PC-3 (cell line): Measurements from ENCODE around the gene CNTNAP2. TPM values are rescaled to one million over a fixed set of nuclear protein-coding genes. Genes with fewer than 3 reads are reported as not detected.

Source experiments
- ATAC-seq: fragments of 200-7000 bp; cut with Tn5 transposase; 2 replicates; pipeline ENCODE4 v1.9.1; 2020; ENCODE audit warnings: mild to moderate bottlenecking, moderate library complexity
- BruUV-seq: library from RNA; stranded (reverse); fragments of 400-500 nt; replicated peaks from 2 replicates; lab custom pipeline; 2021; lab: Mats Ljungman, UMichigan
- CTCF ChIA-PET: fragments of 300-600 bp; sonication (Branson Sonifier 250); formaldehyde crosslinking; loops from one replicate; lab custom pipeline; 2022; ENCODE audit warnings: antibody characterized with exemption; lab: Charles Lee
- POLR2A ChIA-PET: fragments of 300-600 bp; sonication (Branson Sonifier 250); formaldehyde crosslinking; loops from one replicate; lab custom pipeline; 2022; ENCODE audit warnings: antibody characterized with exemption; ENCODE audit not compliant: unreplicated experiment; lab: Charles Lee
- DNase-seq: peaks from one replicate; pipeline ENCODE4 v3.0.0-alpha.2; 2015
- H2AFZ ChIP-seq: fragments of 300-600 bp; sonication (generic); 2 replicates; pipeline ENCODE4 v1.6.0; 2016; ENCODE audit warnings: antibody characterized with exemption, low read length
- H3F3A ChIP-seq: fragments of 300-600 bp; sonication (generic); one replicate; pipeline ENCODE4 v1.6.0; 2017; ENCODE audit warnings: antibody characterized with exemption, low read length, control low read depth, mild to moderate bottlenecking; ENCODE audit not compliant: unreplicated experiment
- H3K27ac ChIP-seq: fragments of 300-600 bp; sonication (generic); 2 replicates; pipeline ENCODE4 v1.5.1; 2016; ENCODE audit warnings: mild to moderate bottlenecking, low read length
- H3K27me3 ChIP-seq: fragments of 300-600 bp; sonication (generic); 2 replicates; pipeline ENCODE4 v1.6.1; 2016; ENCODE audit warnings: low read length, mixed read lengths
- H3K36me3 ChIP-seq: fragments of 300-600 bp; sonication (generic); 2 replicates; pipeline ENCODE4 v1.6.1; 2016; ENCODE audit warnings: low read depth, mixed run types, low read length, mixed read lengths
- H3K4me1 ChIP-seq: fragments of 300-600 bp; sonication (generic); 2 replicates; pipeline ENCODE4 v1.5.1; 2016; ENCODE audit warnings: low read length; ENCODE audit not compliant: insufficient read depth
- H3K4me2 ChIP-seq: fragments of 300-600 bp; sonication (generic); 2 replicates; pipeline ENCODE4 v1.6.0; 2016; ENCODE audit warnings: low read length
- H3K4me3 ChIP-seq: fragments of 300-600 bp; sonication (generic); 2 replicates; pipeline ENCODE4 v1.5.1; 2016; ENCODE audit warnings: mild to moderate bottlenecking, low read length, mixed read lengths
- H3K79me2 ChIP-seq: fragments of 300-600 bp; sonication (generic); 2 replicates; pipeline ENCODE4 v1.6.1; 2017; ENCODE audit warnings: low read length, mixed read lengths
- H3K9ac ChIP-seq: fragments of 300-600 bp; sonication (generic); 2 replicates; pipeline ENCODE4 v1.6.0; 2016; ENCODE audit warnings: mild to moderate bottlenecking, low read length
- H3K9me2 ChIP-seq: fragments of 300-600 bp; sonication (generic); replicated peaks from 2 replicates; pipeline ENCODE4 v1.6.1; 2016; ENCODE audit warnings: mixed run types, low read length, mixed read lengths
- H3K9me3 ChIP-seq: fragments of 300-600 bp; sonication (generic); 2 replicates; pipeline ENCODE4 v1.6.1; 2016; ENCODE audit warnings: low read length, mixed read lengths
- H4K20me1 ChIP-seq: fragments of 300-600 bp; sonication (generic); 2 replicates; pipeline ENCODE4 v1.6.1; 2016; ENCODE audit warnings: low read length, mixed read lengths
- EZH2 ChIP-seq: fragments of 300-600 bp; sonication (generic); IDR thresholded peaks from one replicate; pipeline ENCODE4 v1.6.1; 2017; ENCODE audit warnings: antibody characterized with exemption, mild to moderate bottlenecking, low read length; ENCODE audit not compliant: unreplicated experiment
- EZH2phosphoT487 ChIP-seq: fragments of 300-600 bp; sonication (generic); IDR thresholded peaks from 2 replicates; pipeline ENCODE4 v1.6.1; 2018; ENCODE audit warnings: mild to moderate bottlenecking, antibody characterized with exemption, low read length, borderline replicate concordance
- intact Hi-C: fragments of 100-400 bp; cut with micrococcal nuclease; formaldehyde crosslinking; loops from 2 replicates; pipeline ENCODE4 v1.9.0; 2023
- total RNA-seq: library from RNA; depleted of rRNA; stranded (reverse); fragments of >200 nt; gene quantifications from 2 replicates; pipeline ENCODE4 v1.2.3, GENCODE V29; 2014
- TF ChIP-seq, protein P1 (sequence below): fragments of 300-600 bp; sonication (generic); conservative IDR thresholded peaks from 2 replicates; pipeline ENCODE4 v1.5.1; 2017; ENCODE audit warnings: antibody characterized with exemption, low read depth, mild to moderate bottlenecking, low read length

Gene CNTNAP2
- total RNA-seq, 1 experiment from 2014 or later: 1.5 TPM

GRCh38 chr7:146755585-146755984 lies 639.0 kb downstream of the CNTNAP2 start:
- no peak overlapping the region for H2AFZ ChIP-seq
- no peak for DNase-seq
- no peak overlapping the region for H3K4me3 ChIP-seq
- H3K9ac ChIP-seq: no peak overlapping the region
- no peaks in the 10 kb centered on the region for H3K9me2 ChIP-seq
- H3K27me3 ChIP-seq: no peaks in the 10 kb centered on the region
- CTCF ChIA-PET: no interaction called here
- no peaks in the 10 kb centered on the region for H3K79me2 ChIP-seq
- H3F3A ChIP-seq: no peaks in the 10 kb centered on the region
- no peaks in the 10 kb centered on the region for H3K4me1 ChIP-seq
- H3K36me3 ChIP-seq: no peaks in the 10 kb centered on the region
- no peak for ATAC-seq
- H3K9me3 ChIP-seq: 0 out of 2 replicates have a peak, but pooled peaks cover 5% of the 10 kb centered on the region
- TF ChIP-seq, protein P1, sequence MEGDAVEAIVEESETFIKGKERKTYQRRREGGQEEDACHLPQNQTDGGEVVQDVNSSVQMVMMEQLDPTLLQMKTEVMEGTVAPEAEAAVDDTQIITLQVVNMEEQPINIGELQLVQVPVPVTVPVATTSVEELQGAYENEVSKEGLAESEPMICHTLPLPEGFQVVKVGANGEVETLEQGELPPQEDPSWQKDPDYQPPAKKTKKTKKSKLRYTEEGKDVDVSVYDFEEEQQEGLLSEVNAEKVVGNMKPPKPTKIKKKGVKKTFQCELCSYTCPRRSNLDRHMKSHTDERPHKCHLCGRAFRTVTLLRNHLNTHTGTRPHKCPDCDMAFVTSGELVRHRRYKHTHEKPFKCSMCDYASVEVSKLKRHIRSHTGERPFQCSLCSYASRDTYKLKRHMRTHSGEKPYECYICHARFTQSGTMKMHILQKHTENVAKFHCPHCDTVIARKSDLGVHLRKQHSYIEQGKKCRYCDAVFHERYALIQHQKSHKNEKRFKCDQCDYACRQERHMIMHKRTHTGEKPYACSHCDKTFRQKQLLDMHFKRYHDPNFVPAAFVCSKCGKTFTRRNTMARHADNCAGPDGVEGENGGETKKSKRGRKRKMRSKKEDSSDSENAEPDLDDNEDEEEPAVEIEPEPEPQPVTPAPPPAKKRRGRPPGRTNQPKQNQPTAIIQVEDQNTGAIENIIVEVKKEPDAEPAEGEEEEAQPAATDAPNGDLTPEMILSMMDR: no peak
- no peak for TF ChIP-seq EZH2
- no peak for TF ChIP-seq EZH2phosphoT487
- no peak overlapping the region for H3K27ac ChIP-seq
- BruUV-seq: no TSS peak
- POLR2A ChIA-PET: no interaction called here
- no peaks in the 10 kb centered on the region for H4K20me1 ChIP-seq
- intact Hi-C loops: no loop called here
- H3K4me2 ChIP-seq: no peak overlapping the region

DNA sequence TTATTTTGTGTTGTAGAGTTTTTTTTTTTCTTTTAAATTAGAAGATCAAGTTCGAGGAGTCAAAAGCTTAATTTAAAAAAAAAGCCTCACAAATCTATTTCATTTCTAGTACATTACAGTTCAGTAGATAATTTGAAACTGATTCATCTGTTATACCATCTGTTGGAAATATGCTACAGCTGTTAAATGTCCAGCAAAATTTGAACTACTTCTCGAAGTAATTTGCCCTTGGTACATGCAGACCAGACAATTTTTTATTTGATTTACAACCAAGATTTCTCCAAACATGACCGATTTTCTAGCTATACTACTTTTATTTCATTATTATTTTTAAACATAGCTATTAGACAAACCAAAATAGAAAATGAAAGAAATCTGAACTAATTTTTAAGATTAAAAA lies 647.9 kb downstream of the CNTNAP2 start:
- CTCF ChIA-PET: no interaction called here
- TF ChIP-seq EZH2phosphoT487 (no peak), EZH2 (no peak)
- TF ChIP-seq, protein P1: no peak
- no peak for DNase-seq

DNA sequence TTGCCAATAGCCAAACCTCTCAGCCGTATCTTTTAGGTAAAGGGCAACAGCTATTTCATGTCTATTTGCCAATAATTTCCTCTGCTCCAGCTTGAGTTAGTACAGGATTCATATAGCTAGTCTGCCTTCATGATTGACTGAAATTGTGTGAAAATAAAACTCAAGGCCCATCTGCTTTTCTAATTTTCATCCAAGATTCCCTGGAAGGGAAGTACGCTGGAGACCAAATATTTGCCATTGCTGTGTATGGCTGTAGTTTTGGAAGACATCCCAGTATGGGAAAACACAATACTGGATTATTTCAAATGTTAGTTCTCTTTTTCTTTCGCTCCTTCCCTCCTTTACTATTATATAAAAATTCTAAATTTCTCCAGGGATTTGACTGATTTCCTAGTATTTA lies 652.4 kb downstream of the CNTNAP2 start:
- Histone ChIP-seq H3K27me3 (no peaks in the 10 kb centered on the region), H3K79me2 (no peaks in the 10 kb centered on the region), H3K9ac (no peak overlapping the region), H3K36me3 (no peaks in the 10 kb centered on the region), H3K4me3 (no peak overlapping the region), H4K20me1 (no peaks in the 10 kb centered on the region), H3K9me2 (no peaks in the 10 kb centered on the region), H3F3A (no peaks in the 10 kb centered on the region), H3K27ac (no peak overlapping the region), H2AFZ (no peak overlapping the region), H3K4me2 (no peak overlapping the region), H3K4me1 (no peaks in the 10 kb centered on the region), H3K9me3 (no peaks in the 10 kb centered on the region)
- ATAC-seq: no peak
- no peak for DNase-seq
- intact Hi-C loops: no loop called here
- no TSS peak for BruUV-seq
- ChIA-PET CTCF (no interaction called here), POLR2A (no interaction called here)
- TF ChIP-seq, protein P1: no peak
- TF ChIP-seq EZH2 (no peak), EZH2phosphoT487 (no peak)

More for the DNA sequence above, 647.9 kb downstream of the CNTNAP2 start:
- H3K4me1 ChIP-seq: no peaks in the 10 kb centered on the region
- H3F3A ChIP-seq: no peaks in the 10 kb centered on the region
- H3K36me3 ChIP-seq: no peaks in the 10 kb centered on the region
- H3K79me2 ChIP-seq: no peaks in the 10 kb centered on the region
- POLR2A ChIA-PET: no interaction called here
- no peak overlapping the region for H3K4me2 ChIP-seq
- H3K9me2 ChIP-seq: no peaks in the 10 kb centered on the region
- no peak overlapping the region for H3K27ac ChIP-seq
- no peak overlapping the region for H3K4me3 ChIP-seq
- intact Hi-C loops: no loop called here
- no peaks in the 10 kb centered on the region for H3K27me3 ChIP-seq
- no peak for ATAC-seq
- H2AFZ ChIP-seq: no peak overlapping the region
- no peak overlapping the region for H3K9ac ChIP-seq
- no TSS peak for BruUV-seq
- H4K20me1 ChIP-seq: no peaks in the 10 kb centered on the region
- no peaks in the 10 kb centered on the region for H3K9me3 ChIP-seq
